Measurements from ENCODE around the gene SETD1B.

DNA sequence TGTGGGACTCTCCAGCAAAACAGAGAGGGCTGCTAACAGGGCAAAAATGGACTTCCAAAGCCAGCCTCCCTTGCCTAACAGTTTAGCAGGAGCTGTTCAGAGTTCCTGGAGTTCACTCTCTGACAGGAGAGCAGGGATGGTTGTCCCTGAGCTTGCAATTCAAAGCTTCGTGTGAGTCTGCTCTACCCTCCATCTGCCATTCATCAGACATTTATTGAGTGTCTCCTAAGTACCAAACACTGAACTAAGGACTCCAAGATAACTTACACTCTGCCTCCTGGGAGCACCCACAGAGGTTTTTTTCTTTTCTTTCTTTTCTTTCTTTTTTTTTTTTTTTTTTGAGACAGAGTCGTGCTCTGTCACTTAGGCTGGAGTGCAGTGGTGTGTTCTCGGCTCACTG lies 39.0 kb upstream of the SETD1B start:
- TF ChIP-seq POLR2A (IDR thresholded peaks at IDR 0.05): no peak
- TF ChIP-seq, protein P1, sequence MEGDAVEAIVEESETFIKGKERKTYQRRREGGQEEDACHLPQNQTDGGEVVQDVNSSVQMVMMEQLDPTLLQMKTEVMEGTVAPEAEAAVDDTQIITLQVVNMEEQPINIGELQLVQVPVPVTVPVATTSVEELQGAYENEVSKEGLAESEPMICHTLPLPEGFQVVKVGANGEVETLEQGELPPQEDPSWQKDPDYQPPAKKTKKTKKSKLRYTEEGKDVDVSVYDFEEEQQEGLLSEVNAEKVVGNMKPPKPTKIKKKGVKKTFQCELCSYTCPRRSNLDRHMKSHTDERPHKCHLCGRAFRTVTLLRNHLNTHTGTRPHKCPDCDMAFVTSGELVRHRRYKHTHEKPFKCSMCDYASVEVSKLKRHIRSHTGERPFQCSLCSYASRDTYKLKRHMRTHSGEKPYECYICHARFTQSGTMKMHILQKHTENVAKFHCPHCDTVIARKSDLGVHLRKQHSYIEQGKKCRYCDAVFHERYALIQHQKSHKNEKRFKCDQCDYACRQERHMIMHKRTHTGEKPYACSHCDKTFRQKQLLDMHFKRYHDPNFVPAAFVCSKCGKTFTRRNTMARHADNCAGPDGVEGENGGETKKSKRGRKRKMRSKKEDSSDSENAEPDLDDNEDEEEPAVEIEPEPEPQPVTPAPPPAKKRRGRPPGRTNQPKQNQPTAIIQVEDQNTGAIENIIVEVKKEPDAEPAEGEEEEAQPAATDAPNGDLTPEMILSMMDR (IDR thresholded peaks at IDR 0.05): no peak
